ENCODE data around the gene TEAD1. TPM values are rescaled to one million over a fixed set of nuclear protein-coding genes. Genes with fewer than 3 reads are reported as not detected.
A peak's percentile ranks its signal among the peaks of the same experiment; 100 is the strongest.

The TEAD1 gene
- total and polyA plus RNA-seq, 2 experiments from 2014 or later, result 45.9 to 105 TPM

GRCh38 chr11:12802418-12803085 lies 128.3 kb downstream of the TEAD1 start:
- peaks cover 53% of the 10 kb centered on the region for H3K4me1 ChIP-seq (ENCODE audit: low read depth)
- TF ChIP-seq CTCF (IDR thresholded peaks at IDR 0.05; ENCODE audit: low read depth, low read length), result no peak
- H3K27me3 ChIP-seq, result no peaks in the 10 kb centered on the region
- H3K27ac ChIP-seq, result peak overlapping the region; percentile 46
- no peaks in the 10 kb centered on the region for H3K9me3 ChIP-seq (ENCODE audit: low read depth)
- H3K4me3 ChIP-seq, result no peak overlapping the region
- no peaks in the 10 kb centered on the region for H3K36me3 ChIP-seq
- DNase-seq (ENCODE audit: low read depth in 1 of 2, low spot score in 1 of 2), result peak in 1 of 2 donors; percentile 79

GRCh38 chr11:12803086-12803826 lies 129.0 kb downstream of the TEAD1 start:
- no peak overlapping the region for H3K4me3 ChIP-seq
- no peak for TF ChIP-seq CTCF (IDR thresholded peaks at IDR 0.05; ENCODE audit: low read depth, low read length)
- no peaks in the 10 kb centered on the region for H3K36me3 ChIP-seq
- DNase-seq (ENCODE audit: low read depth in 1 of 2, low spot score in 1 of 2), result peak in 1 of 2 donors; percentile 43
- H3K27ac ChIP-seq, result peak overlapping the region; percentile 46
- no peaks in the 10 kb centered on the region for H3K9me3 ChIP-seq (ENCODE audit: low read depth)
- no peaks in the 10 kb centered on the region for H3K27me3 ChIP-seq
- peaks cover 50% of the 10 kb centered on the region for H3K4me1 ChIP-seq (ENCODE audit: low read depth)

GRCh38 chr11:12806113-12806512 lies 131.9 kb downstream of the TEAD1 start:
- DNase-seq (ENCODE audit: low read depth in 1 of 2, low spot score in 1 of 2), result peak in 1 of 2 donors; percentile 45
- Histone ChIP-seq H3K27ac (no peak overlapping the region), H3K9me3 (ENCODE audit: low read depth) (no peaks in the 10 kb centered on the region), H3K36me3 (no peaks in the 10 kb centered on the region), H3K27me3 (no peaks in the 10 kb centered on the region), H3K4me3 (no peak overlapping the region), H3K4me1 (ENCODE audit: low read depth) (peaks cover 26% of the 10 kb centered on the region)
- TF ChIP-seq CTCF (IDR thresholded peaks at IDR 0.05; ENCODE audit: low read depth, low read length), result no peak

- no peak for TF ChIP-seq CTCF (IDR thresholded peaks at IDR 0.05; ENCODE audit: low read depth, low read length)
- H3K27me3 ChIP-seq, result no peaks in the 10 kb centered on the region
- no peak overlapping the region for H3K4me3 ChIP-seq
- H3K36me3 ChIP-seq, result no peaks in the 10 kb centered on the region
- DNase-seq (ENCODE audit: low read depth in 1 of 2, low spot score in 1 of 2), result no peak
- H3K9me3 ChIP-seq (ENCODE audit: low read depth), result no peaks in the 10 kb centered on the region
- H3K27ac ChIP-seq, result no peak overlapping the region
- peaks cover 15% of the 10 kb centered on the region for H3K4me1 ChIP-seq (ENCODE audit: low read depth)
Measured at GRCh38 chr11:12807621-12808020, 133.4 kb downstream of the TEAD1 start.

GRCh38 chr11:12808519-12808918 lies 134.3 kb downstream of the TEAD1 start:
- H3K4me3 ChIP-seq, result no peak overlapping the region
- TF ChIP-seq CTCF (IDR thresholded peaks at IDR 0.05; ENCODE audit: low read depth, low read length), result no peak
- H3K27ac ChIP-seq, result no peak overlapping the region
- no peaks in the 10 kb centered on the region for H3K9me3 ChIP-seq (ENCODE audit: low read depth)
- peak in 1 of 2 donors; percentile 46 for DNase-seq (ENCODE audit: low read depth in 1 of 2, low spot score in 1 of 2)
- no peaks in the 10 kb centered on the region for H3K27me3 ChIP-seq
- peaks cover 15% of the 10 kb centered on the region for H3K4me1 ChIP-seq (ENCODE audit: low read depth)
- H3K36me3 ChIP-seq, result no peaks in the 10 kb centered on the region

Data from cardiac muscle cell (in vitro differentiated cells and primary cell).